BE2C (cell line): ENCODE data around the gene APLP2.

ENCODE experiments used
- DNase-seq: peaks from one replicate; pipeline ENCODE4 v3.0.0-alpha.2; 2020
- H3K27me3 ChIP-seq: fragments of 250-450 bp; sonication (Bioruptor Pico); 2 replicates; pipeline ENCODE4 v1.5.1; 2020; ENCODE audit warnings: mild to moderate bottlenecking
- H3K36me3 ChIP-seq: fragments of 250-450 bp; sonication (Bioruptor Pico); 2 replicates; pipeline ENCODE4 v1.5.1; 2020; ENCODE audit warnings: mild to moderate bottlenecking
- H3K4me1 ChIP-seq: fragments of 250-450 bp; sonication (Bioruptor Pico); 2 replicates; pipeline ENCODE4 v1.5.1; 2020
- H3K4me3 ChIP-seq: 2 replicates; pipeline ENCODE4 v1.5.1; 2011; ENCODE audit warnings: low read depth, low read length
- H3K9me3 ChIP-seq: fragments of 250-450 bp; sonication (Bioruptor Pico); 2 replicates; pipeline ENCODE4 v1.5.1; 2020
- CTCF ChIP-seq: IDR thresholded peaks from 2 replicates; pipeline ENCODE4 v1.5.1; 2012; ENCODE audit warnings: mild to moderate bottlenecking, low read depth, low read length

APLP2 gene

DNA sequence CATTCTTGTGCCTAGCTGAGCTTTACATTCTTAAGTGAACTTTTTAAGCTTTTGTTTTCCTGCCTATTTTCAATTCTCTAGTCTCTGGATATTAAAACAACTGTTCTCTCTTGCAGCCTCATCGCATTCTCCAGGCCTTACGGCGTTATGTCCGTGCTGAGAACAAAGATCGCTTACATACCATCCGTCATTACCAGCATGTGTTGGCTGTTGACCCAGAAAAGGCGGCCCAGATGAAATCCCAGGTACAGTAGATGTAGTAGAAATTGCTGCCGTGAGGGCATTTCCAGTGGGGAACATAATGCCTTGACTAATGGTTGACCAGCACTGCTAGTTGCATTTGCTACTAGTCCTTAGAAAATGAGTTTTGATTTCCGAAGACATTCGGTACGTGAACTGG is 60.2 kb downstream of the APLP2 start:
- no peaks in the 10 kb centered on the region for H3K27me3 ChIP-seq
- no peak for TF ChIP-seq CTCF
- DNase-seq = no peak
- H3K4me3 ChIP-seq = no peak overlapping the region
- H3K36me3 ChIP-seq = peaks cover 37% of the 10 kb centered on the region
- 0 out of 2 replicates have a peak, but pooled peaks cover 4% of the 10 kb centered on the region for H3K4me1 ChIP-seq
- H3K9me3 ChIP-seq = no peaks in the 10 kb centered on the region

- peaks cover 37% of the 10 kb centered on the region for H3K36me3 ChIP-seq
- TF ChIP-seq CTCF = peak; percentile 83
- no peaks in the 10 kb centered on the region for H3K9me3 ChIP-seq
- H3K27me3 ChIP-seq = no peaks in the 10 kb centered on the region
- no peaks in the 10 kb centered on the region for H3K4me1 ChIP-seq
- peak; percentile 48 for DNase-seq
- H3K4me3 ChIP-seq = no peak overlapping the region
Measured at GRCh38 chr11:130131961-130132850, 62.5 kb downstream of the APLP2 start.

GRCh38 chr11:130133716-130134115 is 64.0 kb downstream of the APLP2 start:
- H3K36me3 ChIP-seq = peaks cover 33% of the 10 kb centered on the region
- TF ChIP-seq CTCF = no peak
- no peak for DNase-seq
- no peaks in the 10 kb centered on the region for H3K27me3 ChIP-seq
- no peaks in the 10 kb centered on the region for H3K4me1 ChIP-seq
- H3K9me3 ChIP-seq = no peaks in the 10 kb centered on the region
- H3K4me3 ChIP-seq = no peak overlapping the region

DNA sequence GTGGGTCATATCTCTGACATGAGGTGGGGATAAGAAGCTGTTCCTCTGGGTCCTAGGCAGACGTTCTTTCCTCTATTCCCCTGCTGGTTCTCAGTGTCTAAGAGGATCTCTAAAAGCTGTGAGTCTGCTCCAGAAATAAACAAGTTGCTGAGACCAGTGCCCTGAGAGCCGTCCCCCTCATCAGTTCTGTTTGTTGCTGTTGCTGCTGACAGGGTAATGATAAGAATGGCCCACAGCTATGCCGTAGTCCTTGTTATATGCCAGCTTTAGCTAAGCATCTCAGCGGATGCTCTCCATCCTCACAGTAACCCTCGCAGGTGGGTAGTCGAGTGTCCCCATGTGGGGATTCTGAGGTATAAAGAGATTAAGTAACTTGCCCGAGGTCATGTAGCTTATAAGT is 66.4 kb downstream of the APLP2 start:
- no peak for TF ChIP-seq CTCF
- Histone ChIP-seq H3K9me3 (no peaks in the 10 kb centered on the region), H3K36me3 (peaks cover 22% of the 10 kb centered on the region), H3K27me3 (no peaks in the 10 kb centered on the region), H3K4me1 (no peaks in the 10 kb centered on the region), H3K4me3 (no peak overlapping the region)
- no peak for DNase-seq

DNA sequence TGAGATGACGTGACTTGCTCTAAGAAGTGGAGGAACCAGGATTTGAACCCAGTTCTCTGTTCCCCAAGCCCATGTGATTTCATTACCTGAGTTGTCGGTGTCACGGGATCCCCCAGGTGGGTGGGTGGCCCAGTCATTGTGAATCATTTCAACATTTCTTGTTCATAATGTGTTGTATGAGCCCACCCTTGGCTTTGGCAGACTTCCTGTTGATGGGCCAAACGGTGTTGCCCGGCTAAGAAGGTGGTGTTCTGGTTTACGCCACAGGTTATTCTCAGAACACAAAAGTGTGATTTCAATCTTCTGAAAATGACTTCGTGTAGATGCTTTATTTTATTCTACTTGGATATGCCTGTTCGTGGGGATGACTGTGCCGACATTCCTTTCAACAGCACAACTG is 68.3 kb downstream of the APLP2 start:
- H3K27me3 ChIP-seq = no peaks in the 10 kb centered on the region
- H3K36me3 ChIP-seq = peaks cover 20% of the 10 kb centered on the region
- H3K4me1 ChIP-seq = no peaks in the 10 kb centered on the region
- H3K4me3 ChIP-seq = no peak overlapping the region
- no peaks in the 10 kb centered on the region for H3K9me3 ChIP-seq
- no peak for DNase-seq
- TF ChIP-seq CTCF = no peak

- H3K27me3 ChIP-seq = no peaks in the 10 kb centered on the region
- no peaks in the 10 kb centered on the region for H3K9me3 ChIP-seq
- H3K4me3 ChIP-seq = no peak overlapping the region
- H3K4me1 ChIP-seq = no peaks in the 10 kb centered on the region
- no peak for TF ChIP-seq CTCF
- no peak for DNase-seq
- peaks cover 8% of the 10 kb centered on the region for H3K36me3 ChIP-seq
Measured at GRCh38 chr11:130139401-130139800, 69.7 kb downstream of the APLP2 start.
